GM19463 (cell line): ENCODE measurements around the gene ERH.
"Not testable (repeated sequence)": the region's sequence is repeated elsewhere in the genome, so short reads cannot be mapped to it uniquely, and the experiment has no call there.

ENCODE experiments used
- ATAC-seq: cut with Tn5 transposase; IDR thresholded peaks from one replicate; pipeline ENCODE4 v1.9.1; 2021; ENCODE audit warnings: mild to moderate bottlenecking, moderate library complexity; ENCODE audit not compliant: unreplicated experiment

The ERH gene

DNA sequence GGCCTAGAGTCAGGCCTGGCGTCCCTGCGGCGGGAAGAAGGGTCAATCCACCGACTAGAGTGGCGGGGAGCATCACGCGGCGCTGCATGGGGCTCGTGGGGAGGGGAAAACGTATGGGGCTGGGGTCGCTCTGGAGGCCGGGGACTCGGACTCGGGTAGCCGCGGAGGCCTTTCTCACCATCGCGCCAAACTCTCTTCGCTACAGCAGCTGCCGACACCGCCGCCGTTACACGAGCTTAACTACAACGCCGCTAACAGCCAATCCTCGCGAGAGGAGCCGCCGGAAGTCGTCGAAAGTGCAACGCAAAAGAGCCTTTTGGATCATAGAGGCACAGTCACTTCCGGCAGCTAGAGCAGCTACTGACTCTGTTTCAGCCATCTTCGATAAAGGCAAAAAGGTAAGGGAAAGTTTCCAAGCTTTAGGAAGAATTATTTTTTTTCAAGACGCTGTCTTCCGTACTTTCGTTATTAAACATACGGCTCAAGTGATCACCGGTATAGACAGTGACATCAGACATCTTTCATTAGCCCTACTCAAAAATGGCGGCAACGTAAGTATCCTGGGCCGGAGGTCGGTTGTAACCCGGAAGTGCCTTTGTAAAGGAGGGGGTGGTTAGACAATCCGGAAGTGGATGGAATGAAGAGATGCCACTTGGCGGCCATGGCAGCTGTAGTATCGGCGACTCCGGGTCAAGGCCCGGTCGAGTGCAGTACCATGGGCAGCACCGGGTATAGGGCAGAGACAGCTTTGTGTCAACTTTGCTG, at the start of gene ERH, which contains the start of gene SLC39A9:
Gene ERH (minus strand): TSS at position 247 of the 765 bp plus-strand sequence. CDS start 66 bp downstream, at position 181.
Gene SLC39A9 (plus strand): TSS at position 640 of the 765 bp plus-strand sequence. CDS start 678 bp downstream, outside the sequence.
- ATAC-seq: peak; percentile 88

GRCh38 chr14:69443296-69443805, 45.3 kb upstream of the ERH start:
- ATAC-seq: no peak

- ATAC-seq: peak; percentile 94
Observed at GRCh38 chr14:69441948-69442347, 43.8 kb upstream of the ERH start.

GRCh38 chr14:69439521-69440270, 41.6 kb upstream of the ERH start:
- ATAC-seq: no peak

GRCh38 chr14:69432364-69432763, 34.3 kb upstream of the ERH start:
- no peak for ATAC-seq

DNA sequence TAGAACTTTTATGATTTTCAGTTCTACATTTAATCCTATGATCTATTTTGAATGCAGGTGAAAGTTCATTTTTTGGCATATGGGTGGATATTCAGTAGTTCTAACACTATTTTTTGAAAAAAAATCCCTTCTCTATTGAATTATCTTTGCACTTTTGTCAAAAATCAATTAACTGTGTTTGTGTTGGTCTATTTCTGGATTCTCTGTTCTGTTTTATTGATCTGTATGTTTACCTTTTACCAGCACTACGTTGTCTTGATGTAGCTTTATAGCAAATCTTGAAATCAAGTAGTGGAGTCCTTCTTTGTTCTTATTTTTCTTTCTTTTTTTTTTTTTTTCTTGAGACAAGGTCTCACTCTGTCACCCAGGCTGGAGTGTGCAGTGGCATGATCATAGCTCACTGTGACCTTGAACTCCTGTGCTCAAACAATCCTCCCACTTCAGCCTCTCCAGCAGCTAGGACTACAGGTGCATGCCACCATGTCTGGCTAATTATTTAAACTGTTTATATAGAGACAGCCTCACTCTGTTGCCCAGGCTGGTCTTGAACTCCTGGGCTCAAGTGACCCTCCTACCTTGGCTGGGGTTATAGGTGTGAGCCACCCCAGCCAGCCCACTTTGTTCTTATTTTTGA, 32.3 kb upstream of the ERH start:
- no peak for ATAC-seq

- ATAC-seq: no peak
Observed at GRCh38 chr14:69429643-69430042, 31.5 kb upstream of the ERH start.

DNA sequence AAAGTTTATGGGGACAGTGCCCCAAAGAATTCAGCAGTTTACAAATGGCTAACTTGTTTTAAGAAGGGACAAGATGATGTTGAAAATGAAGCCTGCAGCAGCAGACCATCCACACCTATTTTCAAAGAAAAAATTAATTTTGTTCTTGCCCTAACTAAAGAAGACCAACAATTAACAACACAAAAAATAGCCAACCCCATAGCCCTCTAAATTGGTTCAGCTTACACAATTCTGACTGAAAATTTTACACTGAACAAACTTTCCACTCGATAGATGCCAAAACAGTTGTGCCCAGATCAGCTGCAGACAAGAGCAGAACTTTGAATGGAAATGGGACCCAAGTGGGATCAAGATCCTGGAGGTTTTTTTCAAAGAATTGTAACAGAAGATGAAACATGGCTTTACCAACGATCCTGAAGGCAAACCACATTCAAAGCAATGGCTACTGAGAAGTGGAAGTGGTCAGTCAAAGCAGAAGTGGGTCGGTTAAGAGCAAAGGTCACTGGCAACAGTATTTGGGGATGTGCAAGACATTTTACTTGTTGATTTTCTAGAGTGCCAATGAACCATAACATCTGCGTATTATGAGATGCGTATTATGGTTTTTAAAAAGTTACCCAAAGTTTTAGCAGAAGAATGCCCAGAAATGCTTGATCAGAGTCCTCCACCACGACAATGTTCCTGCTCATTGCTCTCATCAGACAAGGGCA, 30.3 kb upstream of the ERH start:
- peak; percentile 78 for ATAC-seq

DNA sequence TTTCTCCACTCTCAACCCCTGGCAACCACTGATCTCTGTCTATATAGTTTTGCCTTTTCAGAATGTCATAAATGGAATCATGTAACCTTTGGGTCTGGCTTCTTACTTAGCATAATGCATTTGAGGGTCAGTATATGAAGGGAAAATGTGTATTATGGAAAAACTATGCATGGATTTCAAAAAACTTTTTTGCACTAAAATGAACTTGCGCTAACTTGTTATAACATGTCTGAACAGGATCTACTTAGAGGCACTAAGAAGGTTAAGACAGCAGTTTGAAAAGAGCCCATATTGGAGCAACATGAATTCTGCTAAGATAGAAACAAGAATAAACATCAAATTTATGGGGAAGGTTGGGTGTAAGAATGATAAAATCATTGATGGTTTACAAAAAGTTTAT, 29.5 kb upstream of the ERH start:
- ATAC-seq: no peak

GRCh38 chr14:69424149-69424923, 26.2 kb upstream of the ERH start:
- no peak for ATAC-seq

DNA sequence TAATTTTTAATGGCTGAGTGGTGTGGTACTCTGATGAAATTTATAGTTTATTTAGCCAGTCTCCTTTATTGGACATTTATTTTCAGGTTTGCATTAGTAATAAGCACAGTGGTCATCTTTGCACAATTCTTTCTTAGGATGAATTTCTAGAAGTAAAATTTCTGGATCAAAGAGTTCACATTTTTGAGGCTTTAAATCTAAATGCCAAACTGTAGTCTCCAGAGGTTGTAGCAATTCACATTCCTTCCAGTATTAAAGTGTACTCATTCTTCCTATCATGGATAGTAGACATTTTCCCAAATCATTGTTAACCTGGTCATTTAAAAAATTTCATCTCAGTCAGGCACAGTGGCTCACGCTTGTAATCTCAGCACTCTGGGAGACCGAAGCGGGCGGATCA, 25.2 kb upstream of the ERH start:
- ATAC-seq: no peak

GRCh38 chr14:69416087-69416486, 18.0 kb upstream of the ERH start:
- not testable (repeated sequence) for ATAC-seq

- ATAC-seq: no peak
Observed at GRCh38 chr14:69413483-69413882, 15.4 kb upstream of the ERH start.

- no peak for ATAC-seq
Observed at GRCh38 chr14:69408331-69408960, 10.3 kb upstream of the ERH start.

GRCh38 chr14:69405762-69406161, 7.7 kb upstream of the ERH start:
- ATAC-seq: no peak

GRCh38 chr14:69404883-69405282, 6.8 kb upstream of the ERH start:
- ATAC-seq: no peak

GRCh38 chr14:69404478-69404877, 6.4 kb upstream of the ERH start:
- ATAC-seq: no peak

GRCh38 chr14:69401841-69402240, 3.7 kb upstream of the ERH start:
- ATAC-seq: no peak

DNA sequence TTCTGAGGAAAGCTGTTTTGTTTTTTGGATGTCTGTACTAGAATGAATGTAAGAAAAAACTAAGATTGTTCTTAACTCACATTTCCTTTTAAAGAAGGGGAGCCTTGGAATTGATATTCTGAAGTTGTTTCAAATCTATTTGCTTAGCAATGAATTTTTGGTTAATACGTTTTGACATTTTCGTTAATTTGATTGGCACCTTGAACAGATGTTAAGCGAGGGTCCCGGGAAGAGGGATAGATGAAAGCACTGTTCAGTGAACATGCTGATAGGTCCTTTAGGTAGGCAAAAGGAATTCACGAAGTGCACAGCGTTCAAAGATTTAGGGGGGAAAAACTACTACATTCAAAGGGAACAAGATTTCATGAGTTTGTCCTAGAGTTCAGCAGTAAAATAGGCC, 2.1 kb upstream of the ERH start:
- no peak for ATAC-seq

DNA sequence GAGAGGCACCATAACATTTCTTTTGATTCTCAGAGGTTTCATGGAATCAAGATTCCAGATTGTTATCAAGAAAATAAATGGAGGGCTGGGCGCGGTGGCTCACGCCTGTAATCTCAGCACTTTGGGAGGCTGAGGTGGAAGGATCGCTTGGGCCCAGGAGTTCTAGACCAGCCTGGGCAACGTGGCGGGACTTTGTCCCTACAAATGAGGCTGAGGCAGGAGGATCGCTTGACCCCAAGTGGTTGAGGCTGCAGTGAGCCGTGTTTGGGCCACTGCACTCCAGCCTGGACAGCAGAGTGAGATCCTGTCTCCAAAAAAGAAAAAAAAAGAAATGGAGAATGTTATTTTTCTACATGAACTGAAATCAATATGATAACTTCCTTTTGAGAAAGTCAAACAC, 1.7 kb upstream of the ERH start:
- ATAC-seq: no peak
